Osteoblast (primary cell): Measurements from ENCODE around the gene NLN. TPM values are rescaled to one million over a fixed set of nuclear protein-coding genes. Genes with fewer than 3 reads are reported as not detected.
A peak's percentile ranks its signal among the peaks of the same experiment; 100 is the strongest.
"Not testable (repeated sequence)": the region's sequence is repeated elsewhere in the genome, so short reads cannot be mapped to it uniquely, and the experiment has no call there.

Source experiments
- DNase-seq: peaks from one replicate; pipeline ENCODE4 v3.0.0; 2011; ENCODE audit warnings: low spot score, mixed read lengths; ENCODE audit not compliant: insufficient read length; ENCODE audit errors: missing footprints
- H2AFZ ChIP-seq: 2 replicates; pipeline ENCODE4 v1.6.0; 2011; ENCODE audit warnings: mild to moderate bottlenecking, low read length
- H3K27ac ChIP-seq: 2 replicates; pipeline ENCODE4 v1.5.1; 2011; ENCODE audit warnings: mild to moderate bottlenecking, low read depth, low read length, moderate library complexity
- H3K27me3 ChIP-seq: 2 replicates; pipeline ENCODE4 v1.6.0; 2012; ENCODE audit warnings: mild to moderate bottlenecking, control low read depth, inconsistent platforms, low read length, moderate library complexity; ENCODE audit not compliant: insufficient read depth
- H3K36me3 ChIP-seq: 2 replicates; pipeline ENCODE4 v1.5.1; 2011; ENCODE audit warnings: mild to moderate bottlenecking, low read length, control low read depth, moderate library complexity; ENCODE audit not compliant: insufficient read depth
- H3K4me1 ChIP-seq: 2 replicates; pipeline ENCODE4 v1.5.1; 2011; ENCODE audit warnings: mild to moderate bottlenecking, low read length, control low read depth, moderate library complexity; ENCODE audit not compliant: insufficient read depth
- H3K4me2 ChIP-seq: 2 replicates; pipeline ENCODE4 v1.6.0; 2011; ENCODE audit warnings: mild to moderate bottlenecking, low read length; ENCODE audit not compliant: insufficient read depth
- H3K4me3 ChIP-seq: fragments of 200-600 bp; sonication (generic); 3 replicates; pipeline ENCODE4 v1.5.1; 2012; ENCODE audit warnings: mild to moderate bottlenecking, low read length, inconsistent platforms; ENCODE audit not compliant: insufficient read depth
- H3K79me2 ChIP-seq: 2 replicates; pipeline ENCODE4 v1.6.0; 2012; ENCODE audit warnings: mild to moderate bottlenecking, low read length, control low read depth, inconsistent platforms; ENCODE audit not compliant: insufficient read depth
- H3K9me3 ChIP-seq: 2 replicates; pipeline ENCODE4 v1.5.1; 2011; ENCODE audit warnings: low read depth, low read length, control low read depth
- H4K20me1 ChIP-seq: 2 replicates; pipeline ENCODE4 v1.6.0; 2012; ENCODE audit warnings: mild to moderate bottlenecking, low read length, control low read depth; ENCODE audit not compliant: insufficient read depth
- CTCF ChIP-seq: IDR thresholded peaks from 2 replicates; pipeline ENCODE4 v1.5.1; 2011; ENCODE audit warnings: mild to moderate bottlenecking, low read depth, low read length, moderate library complexity; ENCODE audit errors: extremely low read depth
- total RNA-seq: library from RNA; depleted of rRNA; stranded (reverse); fragments of >200 nt; gene quantifications from 2 replicates; pipeline ENCODE4 v1.2.3, GENCODE V29; 2012

NLN gene
- total RNA-seq, 1 donor = 35.5 TPM

DNA sequence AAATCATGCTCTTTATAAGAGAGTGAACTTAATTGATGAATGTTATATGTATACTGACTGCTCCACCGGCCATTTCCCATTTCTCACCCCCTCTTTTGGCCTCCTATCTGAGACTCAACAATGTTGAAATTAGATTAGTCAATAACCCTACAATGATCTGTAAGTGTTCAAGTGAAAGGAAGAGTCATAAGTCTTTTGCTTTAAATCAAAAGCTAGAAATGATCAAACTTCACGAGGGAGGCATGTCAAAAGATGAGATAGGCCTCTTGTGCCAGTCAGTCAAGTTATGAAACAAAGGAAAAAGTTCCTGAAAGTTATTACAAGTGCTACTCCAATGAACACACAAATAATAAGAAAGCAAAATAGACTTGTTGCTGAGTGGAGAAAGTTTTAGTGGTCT lies 83.1 kb downstream of the NLN start:
- no peak overlapping the region for H3K27ac ChIP-seq
- no peak overlapping the region for H2AFZ ChIP-seq
- no peaks in the 10 kb centered on the region for H3K27me3 ChIP-seq
- peaks cover 7% of the 10 kb centered on the region for H3K36me3 ChIP-seq
- peaks cover 6% of the 10 kb centered on the region for H3K79me2 ChIP-seq
- H3K9me3 ChIP-seq = peaks cover 2% of the 10 kb centered on the region
- H3K4me2 ChIP-seq = no peak overlapping the region
- H3K4me3 ChIP-seq = no peak overlapping the region
- DNase-seq = no peak
- TF ChIP-seq CTCF = no peak
- peaks cover 46% of the 10 kb centered on the region for H3K4me1 ChIP-seq
- no peaks in the 10 kb centered on the region for H4K20me1 ChIP-seq

GRCh38 chr5:65807494-65807893 lies 85.5 kb downstream of the NLN start:
- H2AFZ ChIP-seq, H3K4me2 ChIP-seq, DNase-seq, H3K36me3 ChIP-seq, H3K79me2 ChIP-seq, H4K20me1 ChIP-seq, H3K4me3 ChIP-seq, H3K27me3 ChIP-seq, H3K9me3 ChIP-seq: not testable (repeated sequence)
- Histone ChIP-seq H3K27ac (peak overlapping the region; percentile 65), H3K4me1 (peaks cover 53% of the 10 kb centered on the region)

GRCh38 chr5:65808251-65808741 lies 86.3 kb downstream of the NLN start:
- peak overlapping the region; percentile 65 for H3K27ac ChIP-seq
- no peaks in the 10 kb centered on the region for H3K79me2 ChIP-seq
- H4K20me1 ChIP-seq = no peaks in the 10 kb centered on the region
- peak overlapping the region; percentile 49 for H3K4me2 ChIP-seq
- TF ChIP-seq CTCF = no peak
- H3K9me3 ChIP-seq = no peaks in the 10 kb centered on the region
- DNase-seq = peak; percentile 72
- peak overlapping the region; percentile 16 for H2AFZ ChIP-seq
- H3K4me3 ChIP-seq = peak overlapping the region; percentile 8
- no peaks in the 10 kb centered on the region for H3K27me3 ChIP-seq
- H3K4me1 ChIP-seq = peaks cover 52% of the 10 kb centered on the region
- H3K36me3 ChIP-seq = peaks cover 9% of the 10 kb centered on the region

GRCh38 chr5:65808818-65809217 lies 86.8 kb downstream of the NLN start:
- Histone ChIP-seq H3K4me2 (peak overlapping the region; percentile 49), H3K4me3 (peak overlapping the region; percentile 8), H3K27ac (peak overlapping the region; percentile 65), H3K27me3 (no peaks in the 10 kb centered on the region), H4K20me1 (no peaks in the 10 kb centered on the region), H2AFZ (no peak overlapping the region), H3K4me1 (peaks cover 47% of the 10 kb centered on the region), H3K36me3 (peaks cover 12% of the 10 kb centered on the region), H3K79me2 (no peaks in the 10 kb centered on the region), H3K9me3 (no peaks in the 10 kb centered on the region)
- no peak for TF ChIP-seq CTCF
- no peak for DNase-seq
